Activated T-cell treated with anti-CD3 and anti-CD28 coated beads for 4 hours (primary cell): ENCODE data around the gene TMUB1.

Source experiments
- DNase-seq: peaks from one replicate; pipeline ENCODE4 v3.0.0-alpha.2; 2020

Gene TMUB1

DNA sequence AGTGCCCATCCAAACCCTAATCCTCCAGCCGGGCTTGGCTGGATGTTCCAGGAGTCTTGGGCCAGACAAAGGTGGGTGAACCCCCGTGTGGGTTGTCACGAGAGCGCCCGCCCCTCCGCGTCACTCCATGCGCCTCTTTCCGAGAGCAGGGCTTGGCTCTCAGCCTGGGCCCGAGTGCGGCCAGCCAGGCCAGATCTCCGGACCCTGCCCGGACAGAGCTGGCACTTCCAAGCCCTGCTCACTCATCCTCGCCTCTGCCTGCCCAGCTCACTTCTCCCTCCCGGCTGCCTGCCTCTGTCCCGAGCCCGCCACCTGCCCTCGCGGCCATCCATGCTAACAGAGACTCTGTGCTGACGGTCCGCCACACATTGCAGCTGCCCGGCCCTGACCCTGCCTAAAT is 37.6 kb upstream of the TMUB1 start:
- DNase-seq: no peak

DNA sequence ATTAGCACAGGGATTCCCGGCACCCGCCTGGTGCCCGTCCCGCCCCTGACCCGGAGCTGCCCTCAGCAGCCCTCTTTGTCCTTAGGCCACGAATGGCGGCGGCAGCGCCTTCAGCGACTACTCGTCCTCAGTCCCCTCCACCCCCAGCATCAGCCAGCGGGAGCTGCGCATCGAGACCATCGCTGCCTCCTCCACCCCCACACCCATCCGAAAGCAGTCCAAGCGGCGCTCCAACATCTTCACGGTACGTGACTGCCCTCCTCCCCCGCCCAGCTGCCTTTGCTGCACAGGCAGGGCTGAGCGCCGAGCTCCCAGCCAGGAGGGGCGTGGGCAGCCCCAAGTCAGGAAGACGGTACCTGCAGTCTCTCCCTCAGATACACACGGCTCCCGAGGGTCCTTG is 36.6 kb upstream of the TMUB1 start:
- no peak for DNase-seq

DNA sequence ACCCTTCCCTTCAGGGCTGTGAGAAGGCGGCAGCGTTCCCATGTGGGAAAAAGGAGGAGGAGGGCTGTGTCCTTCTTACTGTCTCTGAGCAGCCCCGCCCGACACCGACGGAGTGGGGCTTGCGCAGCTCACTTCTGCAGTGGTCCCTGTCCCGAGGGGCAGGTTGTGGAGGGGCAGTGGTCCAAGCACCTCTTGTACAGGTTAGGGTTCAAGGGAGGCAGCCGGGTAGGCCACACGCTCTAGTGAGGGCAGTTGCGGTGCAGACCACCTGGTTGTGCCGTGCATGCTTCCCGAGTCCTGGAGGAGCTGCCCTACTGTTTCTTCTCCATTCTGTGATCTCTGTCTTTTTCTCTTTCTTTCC is 35.7 kb upstream of the TMUB1 start:
- DNase-seq: no peak

DNA sequence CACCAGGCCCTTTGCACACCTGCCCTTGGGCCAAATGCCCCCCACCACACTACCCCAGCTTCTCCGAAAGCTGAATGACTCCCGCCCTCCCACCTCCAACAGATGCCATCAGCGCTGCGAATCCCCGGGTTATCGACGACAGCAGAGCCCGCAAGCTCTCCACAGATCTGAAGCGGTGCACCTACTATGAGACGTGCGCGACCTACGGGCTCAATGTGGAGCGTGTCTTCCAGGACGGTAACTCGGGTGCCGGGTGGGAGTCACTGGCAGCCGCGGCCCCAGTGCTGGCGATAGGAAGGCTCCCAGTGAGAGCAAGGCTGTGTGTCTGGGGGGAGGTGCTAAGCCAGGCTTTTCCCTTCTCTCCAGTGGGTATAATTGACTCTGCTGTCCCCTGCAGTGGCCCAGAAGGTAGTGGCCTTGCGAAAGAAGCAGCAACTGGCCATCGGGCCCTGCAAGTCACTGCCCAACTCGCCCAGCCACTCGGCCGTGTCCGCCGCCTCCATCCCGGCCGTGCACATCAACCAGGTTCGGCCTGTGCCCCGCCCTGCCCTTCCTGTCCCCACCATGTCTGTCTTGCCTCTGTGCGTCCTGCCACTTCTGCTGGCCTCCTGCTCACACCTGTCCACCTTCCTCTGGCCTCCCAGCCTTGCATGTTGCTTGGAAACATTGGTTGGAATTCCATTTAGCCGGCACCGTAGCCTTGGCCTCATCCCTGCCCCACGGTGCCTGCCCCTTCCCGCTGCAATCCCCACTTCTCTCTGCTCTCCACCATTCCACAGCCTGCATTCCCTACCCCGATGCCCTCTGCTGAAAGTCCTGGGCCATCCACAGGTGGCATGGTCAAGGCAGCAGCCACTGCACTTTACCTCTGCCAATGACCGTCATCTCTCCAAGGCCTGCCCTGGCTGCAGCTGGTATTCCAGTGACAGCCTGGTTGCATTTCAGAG is 35.1 kb upstream of the TMUB1 start:
- no peak for DNase-seq

DNA sequence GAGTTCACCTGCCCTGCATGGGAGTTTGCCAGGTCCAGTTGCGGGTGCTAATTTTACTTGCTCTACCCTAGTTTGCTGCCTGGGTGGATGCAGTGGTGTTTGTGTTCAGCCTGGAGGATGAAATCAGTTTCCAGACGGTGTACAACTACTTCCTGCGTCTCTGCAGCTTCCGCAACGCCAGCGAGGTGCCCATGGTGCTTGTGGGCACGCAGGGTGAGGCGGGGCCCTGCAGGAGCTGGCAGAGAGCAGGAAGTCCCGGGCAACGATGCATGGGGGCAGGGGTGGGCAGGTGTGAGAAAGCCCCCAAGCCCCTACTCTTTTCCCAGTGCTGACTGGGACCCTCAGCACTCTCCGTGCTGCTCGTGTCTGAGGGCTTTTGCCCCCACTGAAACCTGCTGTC is 34.3 kb upstream of the TMUB1 start:
- DNase-seq: no peak

DNA sequence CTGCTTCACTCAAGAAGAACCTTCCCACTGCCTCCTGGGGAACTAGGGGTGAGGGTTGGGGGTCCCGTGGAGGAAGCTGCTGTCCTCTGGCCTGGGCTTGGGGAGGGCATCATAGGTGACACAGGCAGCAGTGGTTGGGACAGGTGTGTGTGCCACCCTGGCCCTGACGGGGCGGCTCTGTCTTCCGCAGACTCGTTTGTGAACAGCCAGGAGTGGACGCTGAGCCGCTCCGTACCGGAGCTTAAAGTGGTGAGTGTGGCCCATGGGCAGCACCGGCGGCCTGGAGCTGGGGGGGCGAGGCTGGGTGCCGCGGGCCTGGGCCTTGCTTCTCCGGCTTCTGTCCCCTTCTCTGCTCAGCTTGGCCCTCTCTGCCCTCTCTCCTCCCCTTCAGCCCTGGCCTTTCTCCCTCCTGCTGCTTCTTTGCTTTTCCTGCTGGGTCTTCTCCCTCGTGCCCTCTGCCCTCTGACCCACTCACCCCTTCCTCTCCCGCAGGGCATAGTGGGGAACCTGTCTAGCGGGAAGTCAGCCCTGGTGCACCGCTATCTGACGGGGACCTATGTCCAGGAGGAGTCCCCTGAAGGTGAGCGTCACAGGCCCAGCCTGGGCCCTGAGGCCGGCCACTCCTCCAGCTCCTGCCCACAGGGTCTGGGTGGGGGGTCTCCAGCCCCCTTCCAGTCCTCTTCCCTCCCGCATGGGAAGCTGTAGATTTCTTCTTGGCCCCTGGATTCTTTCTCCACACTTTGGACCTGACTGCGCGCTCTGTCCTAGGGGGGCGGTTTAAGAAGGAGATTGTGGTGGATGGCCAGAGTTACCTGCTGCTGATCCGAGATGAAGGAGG is 33.5 kb upstream of the TMUB1 start:
- DNase-seq: no peak

DNA sequence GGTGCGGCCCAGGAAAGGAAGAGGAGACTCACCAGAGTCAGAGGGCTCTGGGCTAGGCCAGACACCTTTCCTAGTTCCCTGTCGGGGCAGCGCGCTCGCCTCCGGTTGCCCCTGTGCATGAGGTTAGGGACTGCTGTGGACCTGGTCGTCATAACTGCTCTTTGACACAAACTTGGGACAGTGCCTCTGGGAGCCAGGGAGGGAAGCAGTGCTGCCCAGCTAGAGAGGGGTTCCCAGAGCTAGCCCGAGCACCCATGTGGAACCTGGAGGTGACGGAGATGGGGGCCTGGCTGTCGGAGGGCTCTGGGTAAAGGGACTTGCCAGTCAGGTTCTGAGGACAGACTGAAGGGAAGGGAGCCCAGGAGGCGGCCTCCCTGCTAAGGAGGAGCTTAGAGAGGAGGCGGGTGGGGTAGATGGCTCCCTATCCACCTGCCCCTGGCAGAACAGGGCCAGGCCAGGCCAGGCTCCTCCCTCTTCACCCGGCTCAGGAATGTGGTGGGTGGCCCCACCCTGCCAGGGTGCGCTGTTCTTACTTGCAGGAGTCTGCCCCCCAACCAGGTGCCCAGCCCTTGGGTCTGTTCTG is 32.6 kb upstream of the TMUB1 start:
- no peak for DNase-seq

DNA sequence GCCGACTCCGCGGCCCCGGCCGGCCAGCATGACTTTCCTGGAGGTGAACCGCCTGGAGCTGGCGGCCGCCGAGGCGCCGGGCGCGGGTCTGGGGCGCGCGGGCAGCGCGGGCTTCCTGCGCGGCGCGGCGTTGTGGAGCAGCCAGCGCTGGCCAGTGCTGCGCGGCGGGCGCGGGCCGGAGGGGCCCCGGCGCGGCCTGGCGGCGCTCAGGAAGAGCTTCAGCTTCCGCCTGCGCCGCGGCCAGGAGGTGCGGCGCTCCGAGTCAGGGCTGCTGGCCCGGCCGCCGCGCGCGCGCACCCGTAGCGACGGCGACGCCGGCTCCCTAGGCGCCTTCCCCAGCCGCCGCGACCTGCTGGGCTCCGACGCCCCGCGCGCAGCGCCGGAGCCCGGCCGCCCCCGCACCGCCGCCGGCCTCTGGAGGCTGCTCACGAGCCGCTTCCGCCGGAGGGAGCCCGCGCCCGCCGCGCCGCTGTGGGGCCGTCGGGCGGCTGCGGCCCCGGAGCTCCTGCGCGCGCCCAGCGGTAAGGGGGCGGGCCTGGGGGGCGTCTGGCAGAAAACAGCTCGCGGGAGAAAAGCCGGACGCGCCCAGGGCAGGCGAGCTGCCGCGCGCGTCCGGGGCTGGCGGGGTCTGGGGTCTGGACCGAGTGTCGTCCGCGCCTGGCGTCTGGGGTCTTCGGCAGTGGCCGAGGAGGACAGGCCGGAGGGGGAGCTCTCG is 32.0 kb upstream of the TMUB1 start:
- DNase-seq: no peak

DNA sequence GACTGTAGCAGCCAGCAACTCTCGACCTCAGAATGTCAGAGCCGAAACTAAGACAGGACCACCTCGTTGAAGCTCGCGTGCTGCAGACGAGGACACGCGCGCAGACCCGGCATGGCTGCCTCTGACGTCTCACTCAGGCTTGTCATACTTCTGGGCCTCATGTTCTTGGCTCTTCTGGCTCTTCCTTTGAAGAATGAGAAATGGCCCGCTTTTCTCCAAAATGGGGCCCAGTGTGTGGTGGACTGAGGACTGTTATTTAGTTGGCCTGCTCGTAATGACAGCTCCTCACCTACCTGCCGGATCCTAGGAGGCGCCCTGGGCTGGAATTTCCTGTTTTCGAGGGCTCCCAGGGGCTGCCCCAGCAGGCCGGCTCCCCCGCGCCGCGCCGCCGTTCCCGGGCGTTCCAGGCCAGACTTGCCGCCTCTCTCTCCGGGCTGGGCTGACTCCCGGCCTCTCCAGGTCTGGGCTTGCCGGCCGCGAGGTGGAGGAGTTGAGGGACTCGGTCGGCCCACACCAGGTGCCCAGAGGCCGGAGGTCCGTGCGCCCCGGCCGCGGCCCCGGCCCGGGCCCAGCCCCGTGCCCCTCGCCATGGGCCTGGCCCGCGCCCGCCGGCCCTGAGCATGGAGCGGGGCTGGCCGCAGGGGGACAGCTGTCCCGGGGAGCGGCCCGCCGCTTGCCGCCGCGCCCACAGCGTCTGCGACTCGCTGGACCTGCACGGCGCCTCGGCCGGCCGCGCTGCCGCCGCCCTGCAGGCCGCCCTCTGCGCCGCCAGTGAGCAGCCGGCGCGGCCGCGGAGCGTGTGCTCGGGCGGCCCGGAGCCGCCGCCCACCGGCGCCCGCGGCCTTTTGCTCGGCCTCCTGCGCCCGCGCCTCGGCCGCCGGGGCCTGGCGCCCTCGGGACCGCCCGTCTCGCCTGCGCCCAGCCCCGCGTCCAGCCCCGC is 31.1 kb upstream of the TMUB1 start:
- DNase-seq: no peak

DNA sequence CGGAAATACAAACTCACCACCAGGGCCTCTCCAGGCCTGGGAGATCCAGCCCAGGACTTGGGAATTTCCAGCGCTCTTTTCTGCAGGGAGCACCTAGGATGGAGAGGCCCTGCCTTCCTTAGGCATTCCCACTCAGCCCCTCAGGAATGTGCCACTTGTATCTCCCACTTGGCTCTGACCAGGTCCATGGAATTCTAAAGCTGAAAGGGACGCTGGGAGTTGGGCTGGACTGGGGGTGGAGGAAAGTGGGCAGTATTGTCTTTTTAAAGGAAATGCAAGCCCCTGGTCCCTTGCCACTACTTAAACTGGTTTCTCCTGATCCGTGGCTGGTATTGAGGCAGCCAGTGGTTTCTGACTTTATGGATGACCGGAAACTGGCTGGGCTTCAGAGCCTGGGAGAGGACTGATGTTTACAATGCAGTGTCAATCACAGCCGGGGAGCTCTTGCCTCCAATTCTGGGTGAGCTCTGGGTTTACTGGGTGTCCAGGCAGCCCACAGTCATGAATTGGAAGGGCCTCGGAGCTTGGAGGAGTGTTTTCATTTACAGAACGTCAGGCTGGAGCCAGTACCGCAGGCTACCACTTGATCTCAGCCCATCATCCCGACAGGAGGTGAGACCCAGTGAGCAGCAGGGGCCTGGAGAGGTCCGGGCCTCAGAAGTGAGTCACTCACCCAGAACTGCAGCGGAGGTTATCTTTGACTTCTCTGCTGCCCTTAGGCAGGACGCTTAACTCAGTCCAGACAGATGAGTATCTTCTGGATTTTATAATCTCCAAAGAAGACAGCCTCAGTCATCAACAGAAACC is 30.3 kb upstream of the TMUB1 start:
- DNase-seq: no peak

DNA sequence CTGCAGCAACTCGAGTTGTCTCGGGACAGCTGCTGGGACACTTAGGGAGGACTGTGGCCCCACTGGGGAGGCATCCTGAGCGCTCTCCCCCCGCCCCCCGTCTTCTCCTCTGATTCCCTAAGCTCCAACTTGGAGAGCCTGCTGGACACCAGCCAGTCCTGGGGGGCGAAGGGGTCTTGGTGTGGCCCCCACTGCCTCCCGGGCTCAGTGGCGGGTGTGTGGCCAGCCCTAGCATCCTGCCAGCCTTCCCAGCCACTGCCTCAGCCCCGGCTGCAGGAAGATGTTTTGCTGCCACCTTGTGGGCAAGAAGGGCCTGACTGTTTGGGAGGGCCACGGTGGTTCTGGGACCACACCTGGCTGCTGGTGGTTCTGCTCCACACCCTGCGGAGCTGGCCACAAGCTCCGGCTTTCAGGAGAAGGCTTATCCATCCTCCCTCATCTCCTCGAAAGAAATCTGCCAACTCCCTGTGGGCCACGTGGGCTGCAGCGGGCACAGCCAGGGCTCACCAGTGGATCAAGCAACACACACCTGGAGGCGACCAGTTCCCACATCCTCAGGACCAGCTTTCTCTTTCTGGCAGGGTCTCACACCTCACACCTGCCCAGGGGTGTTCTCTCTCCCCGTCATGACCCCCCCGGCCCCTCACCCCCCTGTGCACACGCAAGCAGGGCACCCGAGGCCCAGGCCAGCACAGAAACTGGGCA is 27.8 kb upstream of the TMUB1 start:
- peak; percentile 68 for DNase-seq

DNA sequence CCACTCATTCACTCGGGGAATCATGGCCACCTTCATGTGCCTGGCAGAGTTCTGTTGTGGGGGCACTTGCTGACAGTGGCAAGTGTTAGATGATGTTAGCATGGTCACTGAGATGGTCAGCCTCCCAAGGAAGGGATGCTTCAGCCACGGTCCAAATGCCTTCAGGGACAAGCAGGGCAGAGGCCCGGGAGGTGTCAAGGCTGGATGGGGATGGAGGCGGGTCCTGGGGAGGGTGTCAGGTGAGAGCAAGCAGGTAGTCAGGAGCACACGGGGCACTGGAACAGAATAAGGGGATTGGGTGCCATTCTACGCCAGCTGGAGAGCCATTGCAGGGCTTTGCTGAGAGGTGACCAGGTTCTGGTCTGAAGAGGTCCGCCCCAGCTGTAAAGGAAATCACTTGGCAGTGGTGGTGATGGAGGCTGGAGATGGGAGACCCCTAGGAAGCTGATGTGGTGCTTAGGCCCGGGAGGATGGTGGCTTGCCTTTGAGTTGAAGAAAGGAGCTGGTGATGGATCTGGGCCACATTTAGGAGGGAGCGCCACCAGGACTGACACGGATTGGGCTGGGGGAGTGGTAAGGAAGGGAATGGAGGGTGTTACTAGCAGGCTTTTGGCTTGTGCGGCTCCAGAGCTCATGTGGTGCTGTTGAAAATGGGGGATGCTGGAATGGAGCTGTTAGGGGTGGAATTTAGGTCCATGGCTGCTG is 27.1 kb upstream of the TMUB1 start:
- DNase-seq: no peak

DNA sequence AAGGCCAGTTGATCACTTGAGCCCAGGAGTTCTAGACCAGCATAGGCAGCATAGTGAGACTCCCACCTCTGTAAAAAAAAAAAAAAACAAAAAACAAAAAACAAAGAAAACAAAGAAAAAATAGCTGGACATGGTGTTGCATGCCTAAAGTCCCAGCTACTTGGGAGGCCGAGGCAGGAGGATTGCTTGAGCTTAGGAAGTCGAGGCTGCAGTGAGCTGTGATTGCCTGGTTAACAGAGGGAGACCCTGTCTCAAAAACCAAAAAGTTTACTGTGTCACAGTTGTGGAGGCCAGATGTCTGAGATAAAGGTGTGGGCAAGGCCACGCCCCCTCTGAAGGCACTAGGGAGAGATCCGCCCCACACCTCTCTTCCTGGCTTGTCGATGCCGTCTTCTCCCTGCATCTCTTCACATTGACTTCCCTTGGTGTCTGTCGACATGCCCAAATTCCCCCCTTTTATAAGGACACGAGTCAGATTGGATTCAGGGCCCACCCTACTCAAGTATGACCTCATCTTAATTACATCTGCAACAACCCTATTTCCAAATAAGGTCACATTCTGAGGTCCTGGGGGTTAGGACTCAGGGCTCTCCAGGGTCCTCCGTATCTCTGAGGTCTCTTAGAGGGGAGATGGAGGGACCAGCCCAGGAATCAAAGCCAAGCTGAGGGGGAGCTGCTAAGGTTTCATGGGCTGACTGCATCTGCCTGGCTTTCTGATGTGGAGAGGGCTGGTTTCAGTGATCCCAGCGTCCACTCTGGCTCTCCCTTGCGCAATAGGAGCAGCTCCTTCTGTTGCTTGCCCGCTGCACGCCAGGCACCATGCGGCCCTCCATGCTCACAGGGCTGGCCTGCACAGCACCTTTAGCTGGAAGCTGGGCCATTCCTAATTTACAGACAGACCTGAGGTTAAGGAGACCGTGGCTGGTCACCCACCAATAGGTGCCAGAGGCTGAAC is 26.1 kb upstream of the TMUB1 start:
- DNase-seq: no peak

DNA sequence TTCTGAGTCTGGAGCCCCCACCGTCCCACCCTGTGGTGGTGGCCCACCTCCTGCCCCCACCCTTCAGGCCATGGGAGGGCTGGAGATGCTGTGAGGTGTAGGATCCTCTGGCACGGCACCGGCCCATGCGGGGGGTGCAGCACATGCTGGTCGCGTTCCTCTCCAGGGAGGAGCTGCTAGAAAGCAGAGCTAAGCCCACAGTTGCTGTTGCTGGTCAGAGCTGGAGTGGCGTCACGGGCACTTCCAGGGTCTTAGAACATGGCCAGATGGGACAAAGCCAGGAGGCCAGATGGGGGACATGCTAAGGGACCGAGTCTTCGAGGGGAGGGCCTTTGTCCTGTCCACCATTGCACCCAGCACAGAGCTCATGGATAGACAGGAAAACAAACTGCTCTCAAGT is 24.6 kb upstream of the TMUB1 start:
- DNase-seq: no peak

DNA sequence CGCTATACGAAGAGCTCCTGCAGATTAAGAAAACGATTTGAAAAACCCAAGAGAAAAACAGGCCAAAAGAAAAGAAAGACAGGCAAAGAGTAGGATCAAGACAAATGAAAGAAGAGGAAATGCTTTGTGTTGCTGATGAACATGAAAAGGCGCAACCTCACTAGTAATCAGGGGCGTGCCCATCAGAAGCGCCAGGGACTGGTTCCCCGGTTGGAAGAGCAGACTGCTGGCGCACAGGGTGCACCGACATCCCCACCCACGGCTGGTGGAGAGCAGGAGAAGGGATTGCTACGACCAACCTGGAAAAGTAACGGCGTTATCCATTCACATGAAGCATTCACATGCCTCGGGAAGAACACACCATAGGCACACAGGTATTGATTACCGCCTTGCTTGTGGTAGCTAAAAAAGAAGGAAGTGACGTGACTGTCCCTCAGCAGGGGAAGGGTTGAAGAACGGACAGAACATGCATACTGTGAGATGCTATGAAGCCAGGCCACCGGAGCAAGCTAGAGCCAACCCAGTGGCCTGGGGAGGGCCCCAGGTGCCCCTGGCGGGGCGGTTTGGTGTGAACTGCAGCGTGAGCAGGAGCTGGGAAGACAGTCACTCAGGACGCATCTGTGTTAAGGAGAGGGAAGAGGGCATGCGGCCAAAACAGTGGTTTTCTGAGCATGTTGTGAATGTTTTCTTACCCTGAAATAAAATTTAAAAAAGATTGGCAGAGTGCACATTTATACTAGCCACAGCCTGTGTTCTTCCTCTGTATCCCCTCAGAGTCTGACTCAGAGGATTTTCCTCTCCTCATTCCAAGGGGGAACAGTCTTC is 21.3 kb upstream of the TMUB1 start:
- no peak for DNase-seq

DNA sequence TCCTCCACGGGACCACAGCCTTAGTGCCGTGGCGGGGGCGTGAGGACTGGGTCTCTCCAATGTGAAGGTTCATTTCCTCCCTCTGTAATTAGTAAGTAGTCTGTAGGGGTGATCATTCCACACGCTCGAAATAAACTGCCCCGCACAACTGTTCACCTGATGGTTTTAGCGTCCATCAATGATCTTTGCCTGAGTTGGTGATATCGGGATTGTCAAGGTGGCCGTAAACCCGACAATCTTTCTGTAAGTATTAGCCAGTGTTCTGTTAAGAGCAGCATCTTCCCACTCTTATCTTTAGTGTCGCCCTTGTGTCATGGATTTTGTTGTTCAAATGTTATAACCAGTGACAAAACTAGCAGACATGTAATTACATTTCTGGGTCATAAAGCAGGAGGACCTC is 20.7 kb upstream of the TMUB1 start:
- no peak for DNase-seq

DNA sequence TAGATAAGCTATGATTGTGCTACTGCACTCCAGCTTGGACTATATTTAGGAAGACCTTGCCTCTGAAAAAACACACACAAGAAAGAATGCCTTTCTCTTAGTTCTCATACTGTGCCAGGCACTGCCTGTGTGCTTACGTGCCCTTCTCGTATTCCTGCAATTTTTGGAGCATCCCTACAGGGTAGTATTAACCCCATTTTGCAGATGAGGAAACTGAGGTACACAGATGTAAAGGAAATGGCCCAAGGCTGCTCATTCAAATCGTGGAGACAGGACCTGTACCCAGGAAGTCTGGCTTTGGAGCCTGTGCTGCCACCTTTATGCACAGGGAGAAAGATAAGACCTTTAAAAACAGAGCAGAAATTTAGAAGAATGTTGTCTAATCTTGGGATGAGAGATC is 19.7 kb upstream of the TMUB1 start:
- no peak for DNase-seq
